ENCODE results near the gene CAPG. TPM values are rescaled to one million over a fixed set of nuclear protein-coding genes. Genes with fewer than 3 reads are reported as not detected.

CAPG gene
- total RNA-seq, 1 donor from 2014 or later = 208 TPM

GRCh38 chr2:85411405-85411748 is 1.2 kb upstream of the CAPG start:
- TF ChIP-seq CTCF (IDR thresholded peaks at IDR 0.05) = no peak
- Mint-ChIP-seq H3K27me3 (no peaks in the 10 kb centered on the region), H3K27ac (peak overlapping the region; percentile 70), H3K4me3 (no peak overlapping the region), H3K4me1 (peaks cover 85% of the 10 kb centered on the region), H3K9me3 (no peaks in the 10 kb centered on the region), H3K36me3 (ENCODE audit: low read depth) (peaks cover 1% of the 10 kb centered on the region)
- ChIA-PET POLR2A (interaction anchor here (0.7 to 5.3 kb wide), 5 partner anchors 9 to 128 kb away, joined by 3 to 36 read pairs (median 5); partner anchors contain the start of genes MAT2A and TGOLN2), CTCF (no interaction called here)
- intact Hi-C loops (cut with micrococcal nuclease) = loop anchor here (10.0 kb wide), 2 partner anchors 693 to 783 kb away; partner anchors contain the start of genes IMMT, MRPL35, POLR1A and PTCD3
- DNase-seq (no peak), ATAC-seq (ENCODE audit: low read depth) (no peak)

- ChIA-PET CTCF (no interaction called here), POLR2A (interaction anchor here (0.5 to 5.3 kb wide), 6 partner anchors 11 to 452 kb away, joined by 3 to 36 read pairs (median 6); partner anchors contain the start of genes MAT2A and TGOLN2)
- no peak for ATAC-seq (ENCODE audit: low read depth)
- Mint-ChIP-seq H3K36me3 (ENCODE audit: low read depth) (peaks cover 1% of the 10 kb centered on the region), H3K27ac (peak overlapping the region; percentile 92), H3K4me3 (peak overlapping the region; percentile 89), H3K27me3 (no peaks in the 10 kb centered on the region), H3K9me3 (no peaks in the 10 kb centered on the region), H3K4me1 (peaks cover 88% of the 10 kb centered on the region)
- intact Hi-C loops (cut with micrococcal nuclease) = loop anchor here (1.0 to 10.0 kb wide), 6 partner anchors 8 to 784 kb away; partner anchors contain the start of genes ELMOD3, IMMT, MRPL35 and POLR1A
- no peak for TF ChIP-seq CTCF (IDR thresholded peaks at IDR 0.05)
- DNase-seq = no peak
These were observed 628 bp upstream of the CAPG start for GRCh38 chr2:85410584-85411404.

- Mint-ChIP-seq H3K4me3 (peak overlapping the region; percentile 62), H3K36me3 (ENCODE audit: low read depth) (peaks cover 28% of the 10 kb centered on the region), H3K4me1 (peaks cover 74% of the 10 kb centered on the region), H3K27ac (peak overlapping the region; percentile 81), H3K9me3 (no peaks in the 10 kb centered on the region), H3K27me3 (no peaks in the 10 kb centered on the region)
- TF ChIP-seq CTCF (IDR thresholded peaks at IDR 0.05) = no peak
- DNase-seq (no peak), ATAC-seq (ENCODE audit: low read depth) (peak; percentile 38)
- ChIA-PET POLR2A (interaction anchor here (0.6 to 1.5 kb wide), 6 partner anchors 13 to 134 kb away, joined by 3 to 11 read pairs (median 4); partner anchors contain the start of genes ELMOD3, MAT2A, RETSAT and TGOLN2), CTCF (interaction anchor here (1.0 to 1.6 kb wide), 2 partner anchors 13 to 14 kb away, joined by 4 to 6 read pairs; no protein-coding TSS in a partner anchor)
- intact Hi-C loops (cut with micrococcal nuclease) = no loop called here
These were observed 4.7 kb downstream of the CAPG start for GRCh38 chr2:85405201-85406059.

GRCh38 chr2:85401844-85402243 is 8.3 kb downstream of the CAPG start:
- Mint-ChIP-seq H3K4me3 (peak overlapping the region; percentile 60), H3K27ac (peak overlapping the region; percentile 82), H3K9me3 (no peaks in the 10 kb centered on the region), H3K36me3 (ENCODE audit: low read depth) (peaks cover 61% of the 10 kb centered on the region), H3K27me3 (no peaks in the 10 kb centered on the region), H3K4me1 (peaks cover 40% of the 10 kb centered on the region)
- ATAC-seq (ENCODE audit: low read depth) = peak; percentile 57
- ChIA-PET CTCF (interaction anchor here (1.4 kb wide), 1 partner anchor 150 kb away, joined by 3 read pairs; no protein-coding TSS in a partner anchor), POLR2A (interaction anchor here (0.6 to 1.4 kb wide), 9 partner anchors 9 to 221 kb away, joined by 3 to 8 read pairs (median 3); partner anchors contain the start of gene RNF181)
- intact Hi-C loops (cut with micrococcal nuclease) = no loop called here
- DNase-seq = no peak
- no peak for TF ChIP-seq CTCF (IDR thresholded peaks at IDR 0.05)

Measured in activated B cell treated with CpG ODN at 0.5 μM for 24 hours (primary cell).